DOHH2 (cell line): Measurements from ENCODE around the gene SEMA3D.

Experiments used
- H3F3A ChIP-seq: fragments of 200-600 bp; sonication (generic), shearing (Covaris generic); 2 replicates; pipeline ENCODE4 v1.6.0; 2016; ENCODE audit warnings: antibody characterized with exemption, mild to moderate bottlenecking; ENCODE audit not compliant: control insufficient read depth, insufficient read depth
- H3K27ac ChIP-seq: fragments of 200-600 bp; sonication (generic); 2 replicates; pipeline ENCODE4 v1.5.1; 2014; ENCODE audit warnings: low read depth, mild to moderate bottlenecking, low read length, moderate library complexity
- H3K27me3 ChIP-seq: fragments of 200-600 bp; sonication (generic); 2 replicates; pipeline ENCODE4 v1.6.1; 2014; ENCODE audit warnings: mild to moderate bottlenecking, low read length, mixed read lengths; ENCODE audit not compliant: control insufficient read depth
- H3K36me3 ChIP-seq: fragments of 200-600 bp; sonication (generic); 2 replicates; pipeline ENCODE4 v1.6.1; 2014; ENCODE audit warnings: mild to moderate bottlenecking, low read length, moderate library complexity, mixed read lengths; ENCODE audit not compliant: control insufficient read depth
- H3K4me1 ChIP-seq: fragments of 200-600 bp; sonication (generic); 2 replicates; pipeline ENCODE4 v1.6.1; 2014; ENCODE audit warnings: mild to moderate bottlenecking, low read length, mixed read lengths; ENCODE audit not compliant: control insufficient read depth
- H3K4me2 ChIP-seq: fragments of 200-600 bp; sonication (generic); 2 replicates; pipeline ENCODE4 v1.6.0; 2014; ENCODE audit warnings: mild to moderate bottlenecking, low read length, moderate library complexity
- H3K4me3 ChIP-seq: fragments of 200-600 bp; sonication (generic); 2 replicates; pipeline ENCODE4 v1.5.1; 2014; ENCODE audit warnings: mild to moderate bottlenecking, low read length, mixed read lengths
- H3K79me2 ChIP-seq: fragments of 200-600 bp; sonication (generic); 2 replicates; pipeline ENCODE4 v1.6.1; 2014; ENCODE audit warnings: mild to moderate bottlenecking, low read length, mixed read lengths; ENCODE audit not compliant: control insufficient read depth
- H3K9me2 ChIP-seq: fragments of 200-600 bp; sonication (generic); replicated peaks from 2 replicates; pipeline ENCODE4 v1.6.1; 2014; ENCODE audit warnings: mild to moderate bottlenecking, low read length, mixed read lengths; ENCODE audit not compliant: control insufficient read depth
- H3K9me3 ChIP-seq: fragments of 200-600 bp; sonication (generic); 2 replicates; pipeline ENCODE4 v1.6.1; 2014; ENCODE audit warnings: antibody characterized with exemption, low read length, mixed read lengths; ENCODE audit not compliant: control insufficient read depth, insufficient read depth
- H4K20me1 ChIP-seq: fragments of 200-600 bp; sonication (generic); 2 replicates; pipeline ENCODE4 v1.6.0; 2014; ENCODE audit warnings: low read depth, mild to moderate bottlenecking, antibody characterized with exemption, low read length, moderate library complexity; ENCODE audit not compliant: control insufficient read depth, insufficient read depth
- EZH2phosphoT487 ChIP-seq: fragments of 200-600 bp; sonication (generic); IDR thresholded peaks from 2 replicates; pipeline ENCODE4 v1.6.1; 2017; ENCODE audit warnings: borderline replicate concordance, mild to moderate bottlenecking, antibody characterized with exemption, low read length, moderate library complexity, mixed read lengths
- TF ChIP-seq, protein P1 (sequence below): fragments of 200-600 bp; sonication (generic); IDR thresholded peaks from one replicate; pipeline ENCODE4 v1.5.1; 2014; ENCODE audit warnings: antibody characterized with exemption, mild to moderate bottlenecking, low read depth, low read length; ENCODE audit not compliant: poor library complexity, severe bottlenecking

The SEMA3D gene

DNA sequence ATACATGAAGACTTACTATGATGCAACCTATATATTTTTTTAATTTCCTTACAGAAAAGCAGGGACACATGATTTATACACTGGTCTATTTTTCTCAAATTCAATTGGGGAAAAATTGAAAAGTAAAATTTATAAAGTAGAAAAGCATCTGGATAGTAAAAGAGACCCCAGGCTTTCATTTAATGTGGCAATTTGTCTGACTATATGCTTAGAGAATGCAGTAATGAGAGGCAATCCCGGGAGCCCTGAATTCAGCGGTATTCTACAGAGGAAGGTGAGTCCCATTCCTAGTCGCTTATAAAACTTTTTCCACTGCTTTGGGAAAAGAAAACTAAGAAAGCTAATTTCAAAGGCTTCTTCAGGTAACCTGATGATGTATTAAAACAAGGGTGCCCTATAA lies 167.1 kb downstream of the SEMA3D start:
- H3K27me3 ChIP-seq: no peaks in the 10 kb centered on the region
- no peak overlapping the region for H3K27ac ChIP-seq
- H3K9me3 ChIP-seq: no peaks in the 10 kb centered on the region
- H4K20me1 ChIP-seq: no peaks in the 10 kb centered on the region
- no peaks in the 10 kb centered on the region for H3K79me2 ChIP-seq
- no peaks in the 10 kb centered on the region for H3K4me1 ChIP-seq
- H3K9me2 ChIP-seq: no peaks in the 10 kb centered on the region
- TF ChIP-seq, protein P1, sequence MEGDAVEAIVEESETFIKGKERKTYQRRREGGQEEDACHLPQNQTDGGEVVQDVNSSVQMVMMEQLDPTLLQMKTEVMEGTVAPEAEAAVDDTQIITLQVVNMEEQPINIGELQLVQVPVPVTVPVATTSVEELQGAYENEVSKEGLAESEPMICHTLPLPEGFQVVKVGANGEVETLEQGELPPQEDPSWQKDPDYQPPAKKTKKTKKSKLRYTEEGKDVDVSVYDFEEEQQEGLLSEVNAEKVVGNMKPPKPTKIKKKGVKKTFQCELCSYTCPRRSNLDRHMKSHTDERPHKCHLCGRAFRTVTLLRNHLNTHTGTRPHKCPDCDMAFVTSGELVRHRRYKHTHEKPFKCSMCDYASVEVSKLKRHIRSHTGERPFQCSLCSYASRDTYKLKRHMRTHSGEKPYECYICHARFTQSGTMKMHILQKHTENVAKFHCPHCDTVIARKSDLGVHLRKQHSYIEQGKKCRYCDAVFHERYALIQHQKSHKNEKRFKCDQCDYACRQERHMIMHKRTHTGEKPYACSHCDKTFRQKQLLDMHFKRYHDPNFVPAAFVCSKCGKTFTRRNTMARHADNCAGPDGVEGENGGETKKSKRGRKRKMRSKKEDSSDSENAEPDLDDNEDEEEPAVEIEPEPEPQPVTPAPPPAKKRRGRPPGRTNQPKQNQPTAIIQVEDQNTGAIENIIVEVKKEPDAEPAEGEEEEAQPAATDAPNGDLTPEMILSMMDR: no peak
- TF ChIP-seq EZH2phosphoT487: no peak
- H3F3A ChIP-seq: no peaks in the 10 kb centered on the region
- H3K4me2 ChIP-seq: no peak overlapping the region
- H3K36me3 ChIP-seq: no peaks in the 10 kb centered on the region
- no peak overlapping the region for H3K4me3 ChIP-seq

DNA sequence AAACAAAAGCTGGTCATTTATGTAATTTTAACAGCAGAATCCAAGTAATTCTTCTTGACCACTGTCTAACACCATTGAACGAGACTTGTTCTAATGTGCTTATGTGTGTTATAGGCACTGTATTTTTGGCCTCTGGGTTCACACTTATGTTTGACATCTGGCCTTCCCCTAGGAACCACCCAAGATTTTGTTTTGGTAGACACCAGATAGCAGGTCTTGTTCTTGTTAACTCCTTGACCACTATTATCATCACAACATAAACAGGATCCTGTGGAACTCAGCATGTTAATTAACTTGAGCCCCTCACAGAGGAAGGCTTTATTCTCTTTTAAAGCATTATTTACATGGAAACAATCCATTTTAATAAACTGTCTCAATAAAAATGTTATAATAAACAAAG lies 167.7 kb downstream of the SEMA3D start:
- Histone ChIP-seq H3K4me3 (no peak overlapping the region), H4K20me1 (no peaks in the 10 kb centered on the region), H3K9me2 (no peaks in the 10 kb centered on the region), H3K9me3 (no peaks in the 10 kb centered on the region), H3K4me2 (no peak overlapping the region), H3K36me3 (no peaks in the 10 kb centered on the region), H3K4me1 (no peaks in the 10 kb centered on the region), H3F3A (no peaks in the 10 kb centered on the region), H3K79me2 (no peaks in the 10 kb centered on the region), H3K27me3 (no peaks in the 10 kb centered on the region), H3K27ac (no peak overlapping the region)
- TF ChIP-seq EZH2phosphoT487: no peak
- TF ChIP-seq, protein P1: no peak

DNA sequence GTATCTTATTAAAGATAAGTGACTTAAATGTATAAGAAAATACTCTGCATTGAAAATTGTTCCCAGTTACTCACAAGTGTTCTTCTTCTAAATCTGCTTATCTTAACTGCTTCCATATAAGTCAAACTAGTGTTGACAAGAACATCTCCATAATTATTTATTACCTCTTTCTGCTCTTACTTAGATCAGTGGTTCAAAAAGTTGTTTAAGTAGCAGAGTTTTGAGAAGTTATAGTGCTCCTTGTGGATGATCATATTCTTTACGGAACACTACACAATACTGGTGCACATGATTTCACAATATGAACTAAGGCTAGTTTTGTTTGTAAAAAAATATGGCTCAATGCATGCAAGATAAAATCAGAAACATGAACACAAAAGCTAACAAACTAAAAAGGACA lies 168.4 kb downstream of the SEMA3D start:
- no peaks in the 10 kb centered on the region for H4K20me1 ChIP-seq
- no peak overlapping the region for H3K27ac ChIP-seq
- no peaks in the 10 kb centered on the region for H3F3A ChIP-seq
- H3K36me3 ChIP-seq: no peaks in the 10 kb centered on the region
- no peaks in the 10 kb centered on the region for H3K27me3 ChIP-seq
- H3K9me2 ChIP-seq: no peaks in the 10 kb centered on the region
- H3K79me2 ChIP-seq: no peaks in the 10 kb centered on the region
- TF ChIP-seq, protein P1: no peak
- no peak for TF ChIP-seq EZH2phosphoT487
- H3K4me2 ChIP-seq: no peak overlapping the region
- no peaks in the 10 kb centered on the region for H3K4me1 ChIP-seq
- H3K4me3 ChIP-seq: no peak overlapping the region
- no peaks in the 10 kb centered on the region for H3K9me3 ChIP-seq

DNA sequence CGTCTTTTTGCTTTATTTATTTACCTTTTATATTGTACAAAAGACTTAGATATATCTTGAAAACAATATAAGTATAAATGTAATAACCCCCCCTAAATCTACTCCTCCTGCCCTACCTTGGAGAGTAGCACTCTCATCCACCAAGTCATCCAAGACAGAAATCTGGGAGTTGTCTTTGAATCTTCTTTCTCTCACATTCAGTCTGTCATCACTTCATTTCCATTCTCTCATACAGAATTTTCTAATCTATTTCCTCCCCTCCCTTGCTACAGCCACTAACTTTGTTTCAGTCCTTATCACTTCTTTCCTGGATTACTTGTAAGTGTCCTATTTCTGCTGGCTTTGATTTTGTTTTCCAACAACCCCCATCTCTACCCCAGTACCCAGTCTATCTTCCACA lies 170.6 kb downstream of the SEMA3D start:
- H3K27me3 ChIP-seq: no peaks in the 10 kb centered on the region
- no peaks in the 10 kb centered on the region for H3K9me3 ChIP-seq
- no peak overlapping the region for H3K27ac ChIP-seq
- H3K79me2 ChIP-seq: no peaks in the 10 kb centered on the region
- no peak overlapping the region for H3K4me3 ChIP-seq
- TF ChIP-seq, protein P1: no peak
- no peak for TF ChIP-seq EZH2phosphoT487
- H3K4me2 ChIP-seq: no peak overlapping the region
- H4K20me1 ChIP-seq: no peaks in the 10 kb centered on the region
- no peaks in the 10 kb centered on the region for H3F3A ChIP-seq
- no peaks in the 10 kb centered on the region for H3K4me1 ChIP-seq
- H3K36me3 ChIP-seq: no peaks in the 10 kb centered on the region
- no peaks in the 10 kb centered on the region for H3K9me2 ChIP-seq
